ENCODE measurements around the gene E2F4.

GRCh38 chr16:67169011-67169451, 22.9 kb upstream of the E2F4 start:
- TF ChIP-seq CTCF (IDR thresholded peaks at IDR 0.05; ENCODE audit: low read depth, low read length) (no peak), EZH2phosphoT487 (IDR thresholded peaks at IDR 0.05; ENCODE audit: low read depth) (no peak)
